Stimulated activated CD4-positive, alpha-beta T cell treated with anti-CD3 and anti-CD28 coated beads, Interleukin-4, amount 100 ng/mL, for 4 hours (primary cell): Measurements from ENCODE around the gene PRAMEF9.
A peak's percentile ranks its signal among the peaks of the same experiment; 100 is the strongest.
"Not testable (repeated sequence)": the region's sequence is repeated elsewhere in the genome, so short reads cannot be mapped to it uniquely, and the experiment has no call there.

Source experiments
- DNase-seq, 2 experiments: peaks; one replicate each; pipeline ENCODE4 v3.0.0-alpha.2; 2020

PRAMEF9 gene

GRCh38 chr1:13171548-13171947, at the start of gene PRAMEF9:
PRAMEF9 (plus strand) TSS chr1:13171848; CDS start chr1:13175281, 3,433 bp downstream.
- not testable (repeated sequence) for DNase-seq

GRCh38 chr1:13155909-13156308, 15.7 kb upstream of the PRAMEF9 start, which contains the start of gene PRAMEF26:
PRAMEF26 (minus strand) TSS chr1:13156009; CDS start chr1:13153095, 2,914 bp downstream.
- DNase-seq = not testable (repeated sequence)

GRCh38 chr1:13165531-13165930, 6.1 kb upstream of the PRAMEF9 start, which contains the start of gene HNRNPCL4:
HNRNPCL4 (minus strand) TSS chr1:13165631; CDS start chr1:13165467, 164 bp downstream.
- not testable (repeated sequence) for DNase-seq

GRCh38 chr1:13201309-13201708, 29.7 kb downstream of the PRAMEF9 start, which contains the start of gene PRAMEF13:
PRAMEF13 (minus strand) TSS chr1:13201409; CDS start chr1:13199589, 1,820 bp downstream.
- not testable (repeated sequence) for DNase-seq

- DNase-seq = not testable (repeated sequence)
These were observed 37.1 kb downstream of the PRAMEF9 start for GRCh38 chr1:13208712-13209111.

GRCh38 chr1:13216619-13217018, 45.0 kb downstream of the PRAMEF9 start:
- not testable (repeated sequence) for DNase-seq

- not testable (repeated sequence) for DNase-seq
These were observed 47.6 kb downstream of the PRAMEF9 start for GRCh38 chr1:13219203-13219602.

GRCh38 chr1:13222788-13223187, 51.1 kb downstream of the PRAMEF9 start:
- not testable (repeated sequence) for DNase-seq

GRCh38 chr1:13224480-13225060, 52.9 kb downstream of the PRAMEF9 start:
- DNase-seq = no peak

- DNase-seq = not testable (repeated sequence)
These were observed 54.1 kb downstream of the PRAMEF9 start, which contains the start of gene PRAMEF18 for GRCh38 chr1:13225675-13226204. PRAMEF18 (minus strand) TSS chr1:13226154; CDS start chr1:13226106, 48 bp downstream.

GRCh38 chr1:13227271-13228055, 55.8 kb downstream of the PRAMEF9 start:
- DNase-seq = not testable (repeated sequence)

GRCh38 chr1:13228343-13228781, 56.7 kb downstream of the PRAMEF9 start:
- DNase-seq = peak; percentile 10 to 37
